GM12864 (cell line): ENCODE data around the gene RXFP4.
"Not testable (repeated sequence)": the region's sequence is repeated elsewhere in the genome, so short reads cannot be mapped to it uniquely, and the experiment has no call there.

Experiments
- DNase-seq: peaks from one replicate; pipeline ENCODE4 v3.0.0-alpha.2; 2011; ENCODE audit warnings: low read depth
- H3K4me3 ChIP-seq: 2 replicates; pipeline ENCODE4 v1.5.1; 2011; ENCODE audit warnings: mild to moderate bottlenecking, low read depth, low read length, control low read depth
- CTCF ChIP-seq: IDR thresholded peaks from 2 replicates; pipeline ENCODE4 v1.5.1; 2011; ENCODE audit warnings: low read depth, mild to moderate bottlenecking, moderate library complexity, low read length, control low read depth, inconsistent platforms; ENCODE audit errors: missing control alignments

Gene RXFP4

GRCh38 chr1:155940993-155941844 is at the start of gene RXFP4:
Gene RXFP4, plus strand, starts transcription at chr1:155941638. Its CDS starts 72 bp downstream, at chr1:155941710.
- no peak within 1 kb of the TSS for H3K4me3 ChIP-seq
- DNase-seq: no peak
- no peak for TF ChIP-seq CTCF

GRCh38 chr1:155892796-155893195 is 48.6 kb upstream of the RXFP4 start:
- no peak for DNase-seq
- TF ChIP-seq CTCF: no peak
- no peak overlapping the region for H3K4me3 ChIP-seq

- H3K4me3 ChIP-seq: no peak overlapping the region
- TF ChIP-seq CTCF: no peak
- DNase-seq: no peak
Observed at GRCh38 chr1:155893389-155894142, 47.9 kb upstream of the RXFP4 start.

GRCh38 chr1:155895617-155896016 is 45.8 kb upstream of the RXFP4 start:
- not testable (repeated sequence) for DNase-seq

GRCh38 chr1:155896476-155896875 is 45.0 kb upstream of the RXFP4 start:
- not testable (repeated sequence) for DNase-seq, H3K4me3 ChIP-seq

More at GRCh38 chr1:155895617-155896016, 45.8 kb upstream of the RXFP4 start:
- H3K4me3 ChIP-seq: not testable (repeated sequence)

GRCh38 chr1:155897746-155898145 is 43.7 kb upstream of the RXFP4 start:
- DNase-seq: no peak
- H3K4me3 ChIP-seq: no peak overlapping the region
- no peak for TF ChIP-seq CTCF

- no peak for DNase-seq
- no peak for TF ChIP-seq CTCF
- H3K4me3 ChIP-seq: no peak overlapping the region
Observed at GRCh38 chr1:155898888-155899287, 42.5 kb upstream of the RXFP4 start.
